Measurements from ENCODE around the gene OR4X1.

The OR4X1 gene

DNA sequence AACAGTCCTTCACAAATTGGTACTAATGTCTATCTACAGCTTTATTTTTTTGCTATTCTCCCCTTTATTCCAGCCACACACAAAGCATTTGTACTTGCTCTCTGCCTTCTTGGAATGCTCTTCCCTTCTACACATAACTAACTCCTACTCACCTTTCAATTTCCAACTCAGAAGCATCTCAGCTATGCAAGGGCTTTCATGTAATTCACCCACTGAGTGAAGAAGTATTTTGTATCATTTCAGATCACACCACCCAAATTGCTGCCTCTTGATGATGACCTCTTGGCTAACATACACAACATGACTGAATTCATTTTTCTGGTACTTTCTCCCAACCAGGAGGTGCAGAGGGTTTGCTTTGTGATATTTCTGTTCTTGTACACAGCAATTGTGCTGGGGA, 18.9 kb upstream of the OR4X1 start, which contains the start of gene OR4X2:
Gene OR4X2 (plus strand): TSS at position 301 of the 400 bp plus-strand sequence. CDS start 0 bp downstream, at position 301.
- H3K27me3 ChIP-seq (ENCODE audit: insufficient read depth, low read depth, severe bottlenecking) = peaks cover 27% of the 10 kb centered on the region
- H3K27ac ChIP-seq = no peak within 1 kb of the TSS
- no peak for DNase-seq
- peaks cover 7% of the 10 kb centered on the region for H3K9me3 ChIP-seq (ENCODE audit: severe bottlenecking)
- TF ChIP-seq, protein P1, sequence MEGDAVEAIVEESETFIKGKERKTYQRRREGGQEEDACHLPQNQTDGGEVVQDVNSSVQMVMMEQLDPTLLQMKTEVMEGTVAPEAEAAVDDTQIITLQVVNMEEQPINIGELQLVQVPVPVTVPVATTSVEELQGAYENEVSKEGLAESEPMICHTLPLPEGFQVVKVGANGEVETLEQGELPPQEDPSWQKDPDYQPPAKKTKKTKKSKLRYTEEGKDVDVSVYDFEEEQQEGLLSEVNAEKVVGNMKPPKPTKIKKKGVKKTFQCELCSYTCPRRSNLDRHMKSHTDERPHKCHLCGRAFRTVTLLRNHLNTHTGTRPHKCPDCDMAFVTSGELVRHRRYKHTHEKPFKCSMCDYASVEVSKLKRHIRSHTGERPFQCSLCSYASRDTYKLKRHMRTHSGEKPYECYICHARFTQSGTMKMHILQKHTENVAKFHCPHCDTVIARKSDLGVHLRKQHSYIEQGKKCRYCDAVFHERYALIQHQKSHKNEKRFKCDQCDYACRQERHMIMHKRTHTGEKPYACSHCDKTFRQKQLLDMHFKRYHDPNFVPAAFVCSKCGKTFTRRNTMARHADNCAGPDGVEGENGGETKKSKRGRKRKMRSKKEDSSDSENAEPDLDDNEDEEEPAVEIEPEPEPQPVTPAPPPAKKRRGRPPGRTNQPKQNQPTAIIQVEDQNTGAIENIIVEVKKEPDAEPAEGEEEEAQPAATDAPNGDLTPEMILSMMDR (IDR thresholded peaks at IDR 0.05; ENCODE audit: low read depth, low read length) = no peak
- H3K36me3 ChIP-seq = no peaks in the 10 kb centered on the region
- H3K4me3 ChIP-seq (ENCODE audit: low read depth, low read length) = no peak within 1 kb of the TSS

DNA sequence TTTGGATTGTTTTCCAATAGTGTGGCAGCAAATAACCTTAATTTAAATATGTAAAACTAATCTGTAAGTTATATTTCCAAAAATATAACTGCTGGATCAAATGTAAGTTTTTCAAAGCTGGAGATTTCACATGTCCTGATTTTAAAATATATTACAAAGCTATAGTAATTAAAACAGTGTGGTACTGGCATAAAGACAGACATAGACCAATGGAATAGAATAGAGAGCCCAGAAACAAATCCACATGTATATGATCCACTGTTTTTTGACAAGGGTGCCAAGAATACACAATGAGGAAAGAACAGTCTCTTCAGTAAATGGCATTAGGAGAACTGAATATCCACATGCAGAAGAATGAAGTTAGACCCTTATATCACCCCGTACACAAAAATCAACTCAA, 14.8 kb upstream of the OR4X1 start:
- TF ChIP-seq, protein P1 (IDR thresholded peaks at IDR 0.05; ENCODE audit: low read depth, low read length) = no peak
- no peak for DNase-seq
- Histone ChIP-seq H3K27ac (no peak overlapping the region), H3K36me3 (no peaks in the 10 kb centered on the region), H3K4me3 (ENCODE audit: low read depth, low read length) (no peak overlapping the region), H3K9me3 (ENCODE audit: severe bottlenecking) (peaks cover 7% of the 10 kb centered on the region), H3K27me3 (ENCODE audit: insufficient read depth, low read depth, severe bottlenecking) (peaks cover 18% of the 10 kb centered on the region)

- Histone ChIP-seq H3K36me3 (no peaks in the 10 kb centered on the region), H3K27me3 (ENCODE audit: insufficient read depth, low read depth, severe bottlenecking) (peaks cover 31% of the 10 kb centered on the region), H3K4me3 (ENCODE audit: low read depth, low read length) (no peak overlapping the region), H3K27ac (no peak overlapping the region), H3K9me3 (ENCODE audit: severe bottlenecking) (no peaks in the 10 kb centered on the region)
- DNase-seq = no peak
- TF ChIP-seq, protein P1 (IDR thresholded peaks at IDR 0.05; ENCODE audit: low read depth, low read length) = no peak
Measured at GRCh38 chr11:48261600-48261999, 2.1 kb upstream of the OR4X1 start.

- Histone ChIP-seq H3K36me3 (no peaks in the 10 kb centered on the region), H3K27ac (no peak overlapping the region), H3K4me3 (ENCODE audit: low read depth, low read length) (no peak overlapping the region), H3K9me3 (ENCODE audit: severe bottlenecking) (no peaks in the 10 kb centered on the region), H3K27me3 (ENCODE audit: insufficient read depth, low read depth, severe bottlenecking) (peaks cover 28% of the 10 kb centered on the region)
- DNase-seq = no peak
- TF ChIP-seq, protein P1 (IDR thresholded peaks at IDR 0.05; ENCODE audit: low read depth, low read length) = no peak
Measured at GRCh38 chr11:48270621-48271020, 7.0 kb downstream of the OR4X1 start.

- DNase-seq = no peak
- TF ChIP-seq, protein P1 (IDR thresholded peaks at IDR 0.05; ENCODE audit: low read depth, low read length) = no peak
- Histone ChIP-seq H3K4me3 (ENCODE audit: low read depth, low read length) (no peak overlapping the region), H3K9me3 (ENCODE audit: severe bottlenecking) (no peaks in the 10 kb centered on the region), H3K27me3 (ENCODE audit: insufficient read depth, low read depth, severe bottlenecking) (peaks cover 19% of the 10 kb centered on the region), H3K36me3 (no peaks in the 10 kb centered on the region), H3K27ac (no peak overlapping the region)
Measured at GRCh38 chr11:48272606-48273005, 8.9 kb downstream of the OR4X1 start.

GRCh38 chr11:48305923-48306322, 42.3 kb downstream of the OR4X1 start, which contains the start of gene OR4S1:
OR4S1 (plus strand) TSS chr11:48306223; CDS start chr11:48306223, 0 bp downstream.
- Histone ChIP-seq H3K9me3 (ENCODE audit: severe bottlenecking) (no peaks in the 10 kb centered on the region), H3K27ac (no peak within 1 kb of the TSS), H3K27me3 (ENCODE audit: insufficient read depth, low read depth, severe bottlenecking) (peaks cover 46% of the 10 kb centered on the region), H3K36me3 (no peaks in the 10 kb centered on the region), H3K4me3 (ENCODE audit: low read depth, low read length) (no peak within 1 kb of the TSS)
- TF ChIP-seq, protein P1 (IDR thresholded peaks at IDR 0.05; ENCODE audit: low read depth, low read length) = no peak
- DNase-seq = no peak

Measured in WERI-Rb-1 (cell line).